Measurements from ENCODE around the gene PTF1A.

The PTF1A gene

DNA sequence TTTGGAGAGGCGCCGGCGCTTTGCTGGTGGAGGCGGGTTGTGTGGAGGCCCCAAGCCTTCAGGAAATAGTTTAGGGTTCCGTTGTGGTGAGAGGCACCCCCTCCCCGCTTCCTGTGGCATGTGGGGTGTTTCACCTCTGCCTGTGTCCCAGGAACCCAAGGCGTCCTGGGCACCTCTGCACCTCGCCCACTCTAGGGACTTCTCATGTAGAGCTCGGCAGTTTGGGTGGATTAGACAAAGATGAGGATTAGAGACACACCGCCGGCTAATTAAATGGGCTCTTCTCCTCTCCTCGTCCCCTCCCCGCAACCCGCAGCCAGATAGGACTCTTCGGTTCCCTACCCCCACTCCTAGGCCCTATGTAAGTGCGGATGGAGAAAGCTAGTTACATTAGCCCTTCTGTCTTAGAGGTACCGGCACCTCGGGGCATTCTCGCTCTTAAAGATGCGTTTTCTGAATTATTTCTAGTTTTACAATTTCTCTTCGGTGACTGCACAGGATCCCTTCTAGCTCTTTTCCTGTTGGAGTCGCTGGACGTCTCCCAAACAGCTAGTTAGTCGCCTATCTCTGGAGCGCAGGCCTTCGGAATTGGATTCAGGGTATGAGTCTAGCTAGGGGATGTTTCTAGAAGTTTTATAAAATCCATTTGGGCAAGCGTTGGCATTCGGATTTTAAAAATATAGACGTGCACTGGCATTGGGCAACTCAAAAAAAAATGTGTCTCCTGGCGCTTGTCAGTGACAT lies 7.8 kb downstream of the PTF1A start:
- Histone ChIP-seq H3F3A (ENCODE audit: low read depth) (no peaks in the 10 kb centered on the region), H3K4me2 (ENCODE audit: low read depth, low read length, poor library complexity, severe bottlenecking) (peak overlapping the region; percentile 42), H3K9ac (ENCODE audit: low read depth, low read length, poor library complexity, severe bottlenecking) (no peak overlapping the region), H3K36me3 (ENCODE audit: insufficient read depth, low read length) (no peaks in the 10 kb centered on the region), H3K9me3 (ENCODE audit: insufficient read depth, low read depth, low read length) (no peaks in the 10 kb centered on the region), H3K4me3 (ENCODE audit: low read length, poor library complexity, severe bottlenecking) (no peak overlapping the region), H3K9me2 (replicated peaks; ENCODE audit: low read depth, low read length) (no peaks in the 10 kb centered on the region), H4K20me1 (ENCODE audit: insufficient read depth, low read length, poor library complexity, severe bottlenecking) (no peaks in the 10 kb centered on the region), H3K79me2 (ENCODE audit: insufficient read depth, low read length) (no peaks in the 10 kb centered on the region), H3K27me3 (ENCODE audit: insufficient read depth, low read length, poor library complexity, severe bottlenecking) (peaks cover 5% of the 10 kb centered on the region), H2AFZ (ENCODE audit: low read length) (no peak overlapping the region), H3K4me1 (ENCODE audit: insufficient read depth, low read length, poor library complexity, severe bottlenecking) (peaks cover 5% of the 10 kb centered on the region)
- no peak for TF ChIP-seq EZH2phosphoT487 (IDR thresholded peaks at IDR 0.05; ENCODE audit: borderline replicate concordance)

DNA sequence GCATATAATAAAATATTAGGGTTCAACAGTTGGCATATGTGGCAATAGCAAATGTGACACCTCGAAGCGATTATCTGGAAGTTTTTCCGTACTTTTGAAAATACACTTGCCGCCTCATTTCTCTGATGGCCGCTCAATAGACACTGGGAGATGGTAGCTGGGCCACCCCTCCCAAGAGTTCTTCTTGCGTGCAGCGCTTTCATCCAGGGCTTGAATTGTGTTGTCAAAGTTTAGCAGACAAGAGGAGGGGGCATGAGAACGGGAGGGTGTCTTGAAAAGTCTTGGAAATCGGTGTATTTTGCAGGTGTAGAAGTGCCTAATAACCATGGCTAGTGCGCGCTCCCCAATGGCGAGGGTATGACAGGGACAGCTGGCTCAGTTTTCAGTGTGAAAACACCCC lies 8.5 kb downstream of the PTF1A start:
- H3F3A ChIP-seq (ENCODE audit: low read depth): no peaks in the 10 kb centered on the region
- H3K4me1 ChIP-seq (ENCODE audit: insufficient read depth, low read length, poor library complexity, severe bottlenecking): peaks cover 5% of the 10 kb centered on the region
- H3K36me3 ChIP-seq (ENCODE audit: insufficient read depth, low read length): no peaks in the 10 kb centered on the region
- no peak overlapping the region for H3K4me2 ChIP-seq (ENCODE audit: low read depth, low read length, poor library complexity, severe bottlenecking)
- H3K27me3 ChIP-seq (ENCODE audit: insufficient read depth, low read length, poor library complexity, severe bottlenecking): peaks cover 5% of the 10 kb centered on the region
- H4K20me1 ChIP-seq (ENCODE audit: insufficient read depth, low read length, poor library complexity, severe bottlenecking): no peaks in the 10 kb centered on the region
- no peak overlapping the region for H3K9ac ChIP-seq (ENCODE audit: low read depth, low read length, poor library complexity, severe bottlenecking)
- no peak overlapping the region for H2AFZ ChIP-seq (ENCODE audit: low read length)
- TF ChIP-seq EZH2phosphoT487 (IDR thresholded peaks at IDR 0.05; ENCODE audit: borderline replicate concordance): no peak
- TF ChIP-seq, protein P1, sequence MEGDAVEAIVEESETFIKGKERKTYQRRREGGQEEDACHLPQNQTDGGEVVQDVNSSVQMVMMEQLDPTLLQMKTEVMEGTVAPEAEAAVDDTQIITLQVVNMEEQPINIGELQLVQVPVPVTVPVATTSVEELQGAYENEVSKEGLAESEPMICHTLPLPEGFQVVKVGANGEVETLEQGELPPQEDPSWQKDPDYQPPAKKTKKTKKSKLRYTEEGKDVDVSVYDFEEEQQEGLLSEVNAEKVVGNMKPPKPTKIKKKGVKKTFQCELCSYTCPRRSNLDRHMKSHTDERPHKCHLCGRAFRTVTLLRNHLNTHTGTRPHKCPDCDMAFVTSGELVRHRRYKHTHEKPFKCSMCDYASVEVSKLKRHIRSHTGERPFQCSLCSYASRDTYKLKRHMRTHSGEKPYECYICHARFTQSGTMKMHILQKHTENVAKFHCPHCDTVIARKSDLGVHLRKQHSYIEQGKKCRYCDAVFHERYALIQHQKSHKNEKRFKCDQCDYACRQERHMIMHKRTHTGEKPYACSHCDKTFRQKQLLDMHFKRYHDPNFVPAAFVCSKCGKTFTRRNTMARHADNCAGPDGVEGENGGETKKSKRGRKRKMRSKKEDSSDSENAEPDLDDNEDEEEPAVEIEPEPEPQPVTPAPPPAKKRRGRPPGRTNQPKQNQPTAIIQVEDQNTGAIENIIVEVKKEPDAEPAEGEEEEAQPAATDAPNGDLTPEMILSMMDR (conservative IDR thresholded peaks at IDR 0.05; ENCODE audit: low read length): no peak
- H3K9me2 ChIP-seq (replicated peaks; ENCODE audit: low read depth, low read length): no peaks in the 10 kb centered on the region
- no peaks in the 10 kb centered on the region for H3K79me2 ChIP-seq (ENCODE audit: insufficient read depth, low read length)
- no peaks in the 10 kb centered on the region for H3K9me3 ChIP-seq (ENCODE audit: insufficient read depth, low read depth, low read length)
- no peak overlapping the region for H3K4me3 ChIP-seq (ENCODE audit: low read length, poor library complexity, severe bottlenecking)

DNA sequence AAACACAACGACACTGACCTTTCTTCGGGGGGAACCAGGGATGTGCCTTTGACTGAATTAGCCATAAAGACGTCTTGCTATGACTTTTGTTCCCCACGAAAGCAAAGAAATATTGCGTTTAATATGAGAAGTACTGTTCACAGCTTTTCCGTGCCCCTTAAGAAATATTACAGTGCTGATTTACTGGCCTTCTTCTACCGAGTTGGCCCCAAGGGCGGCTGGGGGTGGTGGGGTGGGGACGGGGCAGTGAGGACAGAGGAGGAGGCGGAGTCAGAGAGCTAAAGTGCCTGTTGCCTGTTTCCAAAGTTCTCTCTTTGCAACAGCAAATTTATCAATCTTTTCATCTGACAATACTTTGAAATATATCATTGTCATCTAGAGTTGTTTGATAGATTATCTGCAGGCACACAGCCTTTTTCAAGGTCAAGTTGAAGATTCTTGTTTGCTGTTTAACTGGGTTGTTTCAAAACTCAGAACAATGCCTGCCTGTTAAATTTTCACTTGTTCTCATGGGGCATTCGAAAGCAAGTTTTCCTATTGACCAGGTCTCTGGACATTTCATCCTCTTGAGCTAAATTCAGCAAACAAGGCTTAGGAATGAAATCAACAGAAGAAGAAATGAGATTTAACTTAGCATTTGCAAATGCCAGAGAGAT lies 9.0 kb downstream of the PTF1A start:
- Histone ChIP-seq H3K36me3 (ENCODE audit: insufficient read depth, low read length) (no peaks in the 10 kb centered on the region), H3F3A (ENCODE audit: low read depth) (no peaks in the 10 kb centered on the region), H3K9me3 (ENCODE audit: insufficient read depth, low read depth, low read length) (no peaks in the 10 kb centered on the region), H3K4me3 (ENCODE audit: low read length, poor library complexity, severe bottlenecking) (no peak overlapping the region), H3K27me3 (ENCODE audit: insufficient read depth, low read length, poor library complexity, severe bottlenecking) (peaks cover 5% of the 10 kb centered on the region), H3K79me2 (ENCODE audit: insufficient read depth, low read length) (no peaks in the 10 kb centered on the region), H3K4me1 (ENCODE audit: insufficient read depth, low read length, poor library complexity, severe bottlenecking) (peaks cover 5% of the 10 kb centered on the region), H2AFZ (ENCODE audit: low read length) (no peak overlapping the region), H3K9ac (ENCODE audit: low read depth, low read length, poor library complexity, severe bottlenecking) (no peak overlapping the region), H4K20me1 (ENCODE audit: insufficient read depth, low read length, poor library complexity, severe bottlenecking) (no peaks in the 10 kb centered on the region), H3K4me2 (ENCODE audit: low read depth, low read length, poor library complexity, severe bottlenecking) (no peak overlapping the region), H3K9me2 (replicated peaks; ENCODE audit: low read depth, low read length) (no peaks in the 10 kb centered on the region)
- TF ChIP-seq EZH2phosphoT487 (IDR thresholded peaks at IDR 0.05; ENCODE audit: borderline replicate concordance): no peak
- TF ChIP-seq, protein P1 (conservative IDR thresholded peaks at IDR 0.05; ENCODE audit: low read length): no peak
